CD4-positive, alpha-beta T cell treated with Interleukin-4 for 4 hours (primary cell): ENCODE measurements around the gene PRDX5.
A peak's percentile ranks its signal among the peaks of the same experiment; 100 is the strongest.

Source experiments
- DNase-seq: peaks from one replicate; pipeline ENCODE4 v3.0.0-alpha.2; 2020

Gene PRDX5

GRCh38 chr11:64349404-64349803 is 31.5 kb downstream of the PRDX5 start:
- DNase-seq: no peak

- DNase-seq: no peak
These were observed 33.3 kb downstream of the PRDX5 start for GRCh38 chr11:64351136-64351631.

GRCh38 chr11:64352099-64352994 is 34.4 kb downstream of the PRDX5 start:
- no peak for DNase-seq

- DNase-seq: no peak
These were observed 35.2 kb downstream of the PRDX5 start for GRCh38 chr11:64352995-64353714.

- no peak for DNase-seq
These were observed 36.0 kb downstream of the PRDX5 start for GRCh38 chr11:64353715-64354506.

GRCh38 chr11:64355078-64355940 is 37.4 kb downstream of the PRDX5 start:
- DNase-seq: no peak

- DNase-seq: no peak
These were observed 38.8 kb downstream of the PRDX5 start for GRCh38 chr11:64356498-64357411.

GRCh38 chr11:64357446-64357845 is 39.5 kb downstream of the PRDX5 start:
- no peak for DNase-seq

- DNase-seq: peak; percentile 34
These were observed 40.1 kb downstream of the PRDX5 start for GRCh38 chr11:64357904-64358535.

- no peak for DNase-seq
These were observed 40.6 kb downstream of the PRDX5 start for GRCh38 chr11:64358536-64358906.

GRCh38 chr11:64358907-64359711 is 41.2 kb downstream of the PRDX5 start, which contains the start of gene RPS6KA4:
Gene RPS6KA4 (plus strand): TSS chr11:64359162. CDS start chr11:64359236, 74 bp downstream.
- peak; percentile 20 for DNase-seq

- DNase-seq: no peak
These were observed 42.0 kb downstream of the PRDX5 start for GRCh38 chr11:64359712-64360445.

- no peak for DNase-seq
These were observed 42.6 kb downstream of the PRDX5 start for GRCh38 chr11:64360448-64360921.

GRCh38 chr11:64361659-64362058 is 43.7 kb downstream of the PRDX5 start:
- DNase-seq: no peak

GRCh38 chr11:64362339-64362738 is 44.4 kb downstream of the PRDX5 start:
- DNase-seq: no peak

GRCh38 chr11:64364435-64364834 is 46.5 kb downstream of the PRDX5 start:
- no peak for DNase-seq

GRCh38 chr11:64364911-64365310 is 47.0 kb downstream of the PRDX5 start:
- no peak for DNase-seq

GRCh38 chr11:64366751-64367150 is 48.8 kb downstream of the PRDX5 start:
- DNase-seq: no peak
